ENCODE results near the gene AGGF1. TPM values are rescaled to one million over a fixed set of nuclear protein-coding genes. Genes with fewer than 3 reads are reported as not detected.
"Not testable (repeated sequence)": the region's sequence is repeated elsewhere in the genome, so short reads cannot be mapped to it uniquely, and the experiment has no call there.

AGGF1 gene
- total RNA-seq, 4 donors from 2014 or later = 17.5 to 21.2 (median 19.0) TPM

DNA sequence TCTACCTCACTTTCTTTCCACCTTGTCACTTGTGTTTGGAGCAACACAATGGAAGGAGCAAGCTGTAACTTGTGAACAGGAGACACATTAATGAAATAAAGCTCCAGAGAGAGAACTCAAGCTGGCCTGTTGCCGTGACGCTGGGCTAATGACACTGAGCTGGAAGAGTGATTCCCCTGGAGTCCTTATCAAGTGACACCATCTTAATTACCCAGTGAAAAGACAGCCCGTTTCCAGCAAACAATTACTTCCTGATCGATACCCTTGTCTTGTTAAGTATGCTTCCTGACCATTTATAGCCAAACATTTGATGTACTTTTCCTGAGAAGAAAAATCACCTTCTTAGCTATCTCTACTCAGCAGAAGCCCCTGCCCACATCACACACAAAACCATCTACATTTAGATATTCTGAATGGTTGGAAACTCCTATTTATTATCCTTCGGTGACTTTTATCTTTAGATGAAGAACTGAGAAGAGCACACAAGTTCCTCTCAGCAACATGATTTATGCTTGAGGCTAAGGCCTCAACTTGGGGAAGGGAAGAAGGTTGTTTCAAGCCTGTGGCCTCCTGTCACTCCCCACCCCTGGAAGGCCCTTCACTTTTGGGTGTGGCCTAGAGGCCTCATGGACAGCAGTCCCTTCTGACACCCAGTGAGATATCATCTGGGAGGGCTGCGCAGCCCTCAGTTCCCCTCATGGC, 43.2 kb upstream of the AGGF1 start:
- no peaks in the 10 kb centered on the region for H3K36me3 ChIP-seq
- ATAC-seq = no peak
- whole genome bisulfite sequencing, 2 donors (ENCODE audit: low coverage in 1 of 2) = 22 to 45% methylated on average over 5 to 6 of the region's 6 CpGs
- no peak for TF ChIP-seq POLR2AphosphoS5 (IDR thresholded peaks at IDR 0.05)
- TF ChIP-seq CTCF (IDR thresholded peaks at IDR 0.05) = no peak
- TF ChIP-seq EP300 (IDR thresholded peaks at IDR 0.05) = no peak
- no peak for TF ChIP-seq POLR2A (IDR thresholded peaks at IDR 0.05)
- H3K9me3 ChIP-seq = no peaks in the 10 kb centered on the region
- no peaks in the 10 kb centered on the region for H3K4me1 ChIP-seq
- H3K27ac ChIP-seq = no peak overlapping the region
- peaks cover 5% of the 10 kb centered on the region for H3K27me3 ChIP-seq
- no peak overlapping the region for H3K4me3 ChIP-seq

DNA sequence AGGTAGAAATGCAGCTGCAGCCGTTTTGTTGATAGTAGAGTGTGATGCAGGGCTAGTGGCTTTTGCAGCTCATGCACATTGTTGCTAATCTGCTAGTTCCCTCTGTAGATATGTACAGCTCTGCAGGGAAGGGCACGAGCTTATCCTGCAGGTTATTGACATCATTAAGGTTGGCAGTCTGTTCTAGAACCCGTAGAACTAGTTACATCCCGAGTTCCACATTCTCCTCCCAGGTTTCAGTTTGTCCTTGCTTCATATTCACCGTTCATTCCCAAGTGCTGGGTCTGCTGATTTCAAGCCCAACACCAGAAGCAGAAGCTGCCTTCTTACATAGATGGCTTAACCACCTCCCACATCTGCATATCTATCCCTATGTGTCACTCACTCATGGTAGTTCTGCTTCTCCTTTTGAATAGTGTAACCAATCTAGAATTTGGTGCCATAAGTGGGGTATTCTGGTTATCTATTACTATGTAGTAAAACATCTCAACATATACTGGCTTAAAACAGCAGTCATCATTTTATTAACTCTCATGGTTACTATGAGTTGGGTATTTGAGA, 39.2 kb upstream of the AGGF1 start:
- no peaks in the 10 kb centered on the region for H3K27me3 ChIP-seq
- no peaks in the 10 kb centered on the region for H3K9me3 ChIP-seq
- no peak for TF ChIP-seq EP300 (IDR thresholded peaks at IDR 0.05)
- TF ChIP-seq POLR2A (IDR thresholded peaks at IDR 0.05) = no peak
- no peak for TF ChIP-seq POLR2AphosphoS5 (IDR thresholded peaks at IDR 0.05)
- no peak for TF ChIP-seq CTCF (IDR thresholded peaks at IDR 0.05)
- H3K4me3 ChIP-seq = no peak overlapping the region
- no peak overlapping the region for H3K27ac ChIP-seq
- WGBS, 2 donors (ENCODE audit: low coverage in 1 of 2) = 65 to 82% methylated on average over 5 of the region's 5 CpGs
- ATAC-seq = no peak
- H3K36me3 ChIP-seq = no peaks in the 10 kb centered on the region
- no peaks in the 10 kb centered on the region for H3K4me1 ChIP-seq

GRCh38 chr5:76993436-76993835, 36.8 kb upstream of the AGGF1 start:
- not testable (repeated sequence) for ATAC-seq
- 89 to 100% methylated on average over 2 to 9 of the region's 9 CpGs for WGBS, 2 donors (ENCODE audit: low coverage in 1 of 2)

GRCh38 chr5:76994337-76994736, 35.9 kb upstream of the AGGF1 start:
- no peaks in the 10 kb centered on the region for H3K36me3 ChIP-seq
- H3K9me3 ChIP-seq = no peaks in the 10 kb centered on the region
- no peak overlapping the region for H3K27ac ChIP-seq
- no peak for ATAC-seq
- WGBS, 2 donors (ENCODE audit: low coverage in 1 of 2) = 76% methylated on average over 5 to 6 of the region's 6 CpGs
- TF ChIP-seq POLR2A (IDR thresholded peaks at IDR 0.05) (no peak), POLR2AphosphoS5 (IDR thresholded peaks at IDR 0.05) (no peak), EP300 (IDR thresholded peaks at IDR 0.05) (no peak), CTCF (IDR thresholded peaks at IDR 0.05) (no peak)
- no peak overlapping the region for H3K4me3 ChIP-seq
- no peaks in the 10 kb centered on the region for H3K4me1 ChIP-seq
- no peaks in the 10 kb centered on the region for H3K27me3 ChIP-seq

More at GRCh38 chr5:76993436-76993835, 36.8 kb upstream of the AGGF1 start:
- not testable (repeated sequence) for H3K27ac ChIP-seq, H3K9me3 ChIP-seq, H3K27me3 ChIP-seq, H3K4me1 ChIP-seq, H3K36me3 ChIP-seq, H3K4me3 ChIP-seq

DNA sequence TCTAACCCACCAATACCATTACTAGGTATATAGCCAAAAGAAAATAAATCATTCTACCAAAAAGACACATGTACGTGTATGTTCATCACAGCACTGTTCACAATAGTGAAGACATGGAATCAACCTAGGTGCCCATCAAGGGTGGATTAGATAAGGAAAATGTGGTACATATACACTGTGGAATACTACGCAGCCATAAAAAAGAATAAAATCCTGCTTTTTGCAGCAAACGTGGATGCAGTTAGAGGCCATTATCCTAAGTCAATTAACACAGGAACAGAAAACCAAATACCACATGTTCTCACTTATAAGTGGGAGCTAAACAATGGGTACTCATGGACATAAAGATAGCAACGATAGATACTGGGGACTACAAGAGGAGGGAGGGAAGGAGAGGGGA, 32.0 kb upstream of the AGGF1 start:
- H3K27ac ChIP-seq, H3K36me3 ChIP-seq, H3K4me3 ChIP-seq, H3K27me3 ChIP-seq, H3K9me3 ChIP-seq, H3K4me1 ChIP-seq, ATAC-seq: not testable (repeated sequence)
- 73 to 88% methylated on average over 3 of the region's 4 CpGs for WGBS, 2 donors (ENCODE audit: low coverage in 1 of 2)

DNA sequence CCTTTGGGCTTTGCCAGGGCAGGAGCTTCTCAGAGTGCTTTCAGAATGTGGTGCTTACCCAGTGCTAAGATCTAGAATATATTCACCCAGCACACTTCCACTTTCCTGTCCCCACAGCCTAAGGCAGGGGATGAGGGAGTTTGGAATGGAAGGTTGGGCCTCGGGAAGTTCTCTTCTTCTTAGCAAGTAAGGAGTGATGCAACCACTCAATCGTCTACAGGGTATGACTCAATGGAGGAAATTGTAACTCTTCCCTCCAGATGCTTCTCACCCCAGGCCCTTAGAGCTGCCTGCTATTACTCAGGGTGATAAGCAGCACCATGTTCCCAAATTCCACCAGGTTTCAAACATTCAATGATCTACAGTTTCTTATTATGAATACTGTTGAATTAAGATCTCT, 30.8 kb upstream of the AGGF1 start:
- ATAC-seq = peak; percentile 22
- H3K36me3 ChIP-seq = no peaks in the 10 kb centered on the region
- no peak for TF ChIP-seq EP300 (IDR thresholded peaks at IDR 0.05)
- TF ChIP-seq CTCF (IDR thresholded peaks at IDR 0.05) = no peak
- TF ChIP-seq POLR2A (IDR thresholded peaks at IDR 0.05) = no peak
- no peak for TF ChIP-seq POLR2AphosphoS5 (IDR thresholded peaks at IDR 0.05)
- H3K4me1 ChIP-seq = no peaks in the 10 kb centered on the region
- H3K9me3 ChIP-seq = no peaks in the 10 kb centered on the region
- H3K4me3 ChIP-seq = no peak overlapping the region
- 50 to 100% methylated on average over 1 to 2 of the region's 2 CpGs for WGBS, 2 donors (ENCODE audit: low coverage in 1 of 2)
- H3K27me3 ChIP-seq = peaks cover 8% of the 10 kb centered on the region
- H3K27ac ChIP-seq = no peak overlapping the region

Data from gastroesophageal sphincter (tissue), 4 donors.